ENCODE results near the gene IFITM2. TPM values are rescaled to one million over a fixed set of nuclear protein-coding genes. Genes with fewer than 3 reads are reported as not detected.

Gene IFITM2
- total and polyA plus RNA-seq, 4 donors: 75.7 to 4,189 (median 860) TPM

GRCh38 chr11:297586-298405 is 9.8 kb upstream of the IFITM2 start:
- DNase-seq (no peak), ATAC-seq (ENCODE audit: insufficient read depth, low FRiP score) (no peak)
- Histone ChIP-seq H3K9ac (ENCODE audit: insufficient read depth in 1 of 2, low read length in 2 of 2) (no peak overlapping the region), H3K27me3 (ENCODE audit: control insufficient read depth in 3 of 3, insufficient read depth in 3 of 3, low read length in 2 of 3) (peaks cover 0 to 8% (median 6%) of the 10 kb centered on the region in 3 donors), H3K36me3 (ENCODE audit: control insufficient read depth in 4 of 4, insufficient read depth in 4 of 4, low read length in 4 of 4) (peaks cover 0 to 14% (median 0%) of the 10 kb centered on the region in 4 donors), H3K9me3 (ENCODE audit: control insufficient read depth in 4 of 4, insufficient read depth in 3 of 4, low read length in 3 of 4) (no peaks in the 10 kb centered on the region), H3K27ac (ENCODE audit: low read depth in 1 of 2, low read length in 1 of 2) (no peak overlapping the region), H3K4me3 (no peak overlapping the region), H3K4me1 (ENCODE audit: control insufficient read depth in 5 of 5, insufficient read depth in 5 of 5, low read length in 5 of 5) (peaks cover 0 to 4% (median 0%) of the 10 kb centered on the region in 5 donors)
- TF ChIP-seq CTCF (IDR thresholded peaks at IDR 0.05; ENCODE audit: control extremely low read depth, extremely low read depth): no peak
- WGBS, 2 donors: 46 to 75% methylated on average over 25 to 26 of the region's 26 CpGs

DNA sequence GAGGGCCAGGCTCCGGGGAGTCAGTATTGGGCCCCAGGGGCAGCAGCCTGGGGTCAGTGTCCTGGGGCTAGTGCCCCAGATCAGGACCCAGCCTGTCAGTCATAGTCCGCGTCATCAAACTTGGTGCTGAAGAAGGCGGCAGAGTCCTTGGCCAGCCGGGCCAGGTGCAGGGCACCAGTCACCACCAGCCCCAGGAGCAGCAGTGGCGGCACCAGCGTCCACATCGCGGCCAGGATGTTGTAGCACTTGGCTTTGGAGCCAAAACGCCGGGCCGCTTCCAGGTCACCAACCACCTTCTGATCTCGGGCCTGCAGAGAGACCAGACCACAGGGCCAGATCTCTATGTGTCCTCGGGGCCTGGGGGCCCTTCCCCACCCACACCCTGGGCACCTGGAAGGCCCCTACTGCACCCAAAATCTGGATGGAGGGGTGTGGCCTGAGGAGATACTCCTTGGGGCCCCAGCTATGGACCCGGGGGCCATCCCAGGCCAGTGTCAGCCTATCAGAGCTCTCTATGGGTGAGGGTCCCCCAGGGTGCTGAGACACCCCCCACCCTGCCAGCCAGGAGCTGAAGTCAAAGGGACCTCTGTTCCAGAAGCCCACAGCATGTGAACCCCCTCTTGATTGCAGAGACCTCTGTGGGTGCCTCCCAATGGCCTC is 9.1 kb upstream of the IFITM2 start:
- no peak overlapping the region for H3K27ac ChIP-seq (ENCODE audit: low read depth in 1 of 2, low read length in 1 of 2)
- peaks cover 0 to 11% (median 0%) of the 10 kb centered on the region in 4 donors for H3K36me3 ChIP-seq (ENCODE audit: control insufficient read depth in 4 of 4, insufficient read depth in 4 of 4, low read length in 4 of 4)
- ATAC-seq (ENCODE audit: insufficient read depth, low FRiP score) (no peak), DNase-seq (no peak)
- H3K27me3 ChIP-seq (ENCODE audit: control insufficient read depth in 3 of 3, insufficient read depth in 3 of 3, low read length in 2 of 3): peaks cover 0 to 8% (median 6%) of the 10 kb centered on the region in 3 donors
- no peak for TF ChIP-seq CTCF (IDR thresholded peaks at IDR 0.05; ENCODE audit: control extremely low read depth, extremely low read depth)
- H3K4me3 ChIP-seq: no peak overlapping the region
- whole genome bisulfite sequencing, 2 donors: 65 to 77% methylated on average over 15 of the region's 15 CpGs
- peaks cover 0 to 4% (median 0%) of the 10 kb centered on the region in 5 donors for H3K4me1 ChIP-seq (ENCODE audit: control insufficient read depth in 5 of 5, insufficient read depth in 5 of 5, low read length in 5 of 5)
- no peak overlapping the region for H3K9ac ChIP-seq (ENCODE audit: insufficient read depth in 1 of 2, low read length in 2 of 2)
- H3K9me3 ChIP-seq (ENCODE audit: control insufficient read depth in 4 of 4, insufficient read depth in 3 of 4, low read length in 3 of 4): no peaks in the 10 kb centered on the region

DNA sequence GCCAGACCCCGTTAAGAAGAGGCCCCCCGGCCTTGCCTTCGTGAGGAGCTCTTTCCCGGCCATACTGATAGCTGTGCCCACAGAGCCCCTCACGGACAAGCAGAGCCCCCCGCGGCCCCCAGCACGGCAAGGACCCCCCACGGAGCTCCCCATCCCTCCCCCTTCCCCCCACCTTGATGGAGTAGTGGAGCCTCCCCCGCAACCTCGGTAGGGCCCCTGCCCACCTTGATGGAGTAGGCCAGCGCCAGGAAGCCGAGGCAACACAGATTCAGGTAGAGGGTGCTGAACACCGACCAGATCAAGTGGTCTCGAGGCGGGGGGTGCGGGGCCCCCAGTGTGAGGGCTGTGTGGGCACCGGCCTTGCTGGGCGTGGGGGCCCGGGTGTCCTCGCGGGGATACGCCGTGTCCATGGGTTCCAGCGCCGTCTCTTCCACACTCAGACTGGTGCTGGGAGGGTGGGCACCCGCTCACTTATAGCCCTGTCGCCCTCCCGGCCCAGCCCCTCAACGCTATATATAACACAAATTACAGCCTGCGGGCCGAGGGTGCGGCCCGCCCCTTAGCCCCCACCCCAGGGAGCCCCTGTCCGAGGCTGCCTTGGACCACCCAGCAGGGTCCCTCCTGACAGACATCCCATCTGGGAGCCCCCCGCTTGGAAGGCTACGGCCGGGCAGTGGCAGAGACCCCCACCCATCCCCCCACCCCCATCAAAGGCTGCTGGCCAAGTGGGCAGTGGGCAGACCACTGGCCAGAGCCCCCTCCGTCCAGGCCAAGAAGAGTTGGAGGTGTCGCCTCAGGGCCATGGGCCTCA is 8.3 kb upstream of the IFITM2 start, which contains the start of gene IFITM5:
IFITM5 (minus strand) TSS at position 446 of the 811 bp plus-strand sequence; CDS start at position 410, 36 bp downstream.
- peaks cover 0 to 5% (median 0%) of the 10 kb centered on the region in 4 donors for H3K36me3 ChIP-seq (ENCODE audit: control insufficient read depth in 4 of 4, insufficient read depth in 4 of 4, low read length in 4 of 4)
- 61 to 75% methylated on average over 40 of the region's 40 CpGs for WGBS, 2 donors
- H3K4me3 ChIP-seq: no peak within 1 kb of the TSS
- no peak for DNase-seq
- H3K27ac ChIP-seq (ENCODE audit: low read depth in 1 of 2, low read length in 1 of 2): no peak within 1 kb of the TSS
- ATAC-seq (ENCODE audit: insufficient read depth, low FRiP score): no peak
- H3K27me3 ChIP-seq (ENCODE audit: control insufficient read depth in 3 of 3, insufficient read depth in 3 of 3, low read length in 2 of 3): peaks cover 0 to 8% (median 6%) of the 10 kb centered on the region in 3 donors
- no peak within 1 kb of the TSS for H3K9ac ChIP-seq (ENCODE audit: insufficient read depth in 1 of 2, low read length in 2 of 2)
- no peaks in the 10 kb centered on the region for H3K9me3 ChIP-seq (ENCODE audit: control insufficient read depth in 4 of 4, insufficient read depth in 3 of 4, low read length in 3 of 4)
- TF ChIP-seq CTCF (IDR thresholded peaks at IDR 0.05; ENCODE audit: control extremely low read depth, extremely low read depth): no peak
- H3K4me1 ChIP-seq (ENCODE audit: control insufficient read depth in 5 of 5, insufficient read depth in 5 of 5, low read length in 5 of 5): peaks cover 0 to 4% (median 0%) of the 10 kb centered on the region in 5 donors

All from lung (tissue), 12 donors.